ENCODE results near the gene ABCC4.

The ABCC4 gene

DNA sequence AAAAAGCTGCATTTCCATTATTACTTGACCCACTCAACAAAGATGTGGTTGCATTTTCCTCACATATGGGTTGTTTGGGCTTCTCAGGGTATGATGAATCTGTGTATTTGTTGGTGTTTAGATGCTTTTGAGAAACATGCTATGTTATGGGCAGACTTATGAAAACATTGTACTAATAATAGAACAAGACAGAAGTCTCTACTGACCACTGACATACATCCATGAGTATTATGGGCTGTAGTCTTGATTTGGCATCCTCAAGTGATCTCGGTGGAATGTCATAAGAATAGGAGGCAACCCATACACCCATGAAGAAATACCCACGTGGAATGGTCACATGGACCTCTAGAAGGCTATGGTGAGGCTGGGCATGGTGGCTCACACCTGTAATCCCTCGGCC is 36.3 kb upstream of the ABCC4 start:
- DNase-seq: no peak
- Histone ChIP-seq H3K36me3 (no peaks in the 10 kb centered on the region), H3K27me3 (no peaks in the 10 kb centered on the region), H3K4me3 (ENCODE audit: low read depth, low read length) (no peak overlapping the region), H3K4me1 (no peaks in the 10 kb centered on the region), H3K9me3 (no peaks in the 10 kb centered on the region)
- no peak for TF ChIP-seq CTCF (IDR thresholded peaks at IDR 0.05; ENCODE audit: low read depth, low read length)

DNA sequence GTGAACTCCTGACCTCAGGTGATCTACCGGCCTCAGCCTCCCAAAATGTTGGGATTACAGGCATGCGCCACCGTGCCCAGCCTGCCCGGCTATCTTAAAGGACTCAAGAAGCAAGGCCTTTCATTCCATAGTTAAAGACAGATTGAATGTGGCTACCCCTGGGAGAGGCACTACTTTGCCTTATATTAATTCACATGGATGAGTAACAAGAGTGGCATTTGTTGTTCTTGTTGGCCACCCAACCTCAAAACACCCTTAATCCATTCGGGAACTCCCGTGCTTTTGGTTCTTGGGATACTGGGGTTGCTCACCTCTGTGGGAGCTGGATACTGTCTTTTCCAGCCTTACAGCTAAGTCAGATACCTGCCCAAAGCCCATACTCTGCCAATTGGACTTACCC is 34.4 kb upstream of the ABCC4 start:
- H3K4me1 ChIP-seq: no peaks in the 10 kb centered on the region
- H3K36me3 ChIP-seq: no peaks in the 10 kb centered on the region
- no peak overlapping the region for H3K4me3 ChIP-seq (ENCODE audit: low read depth, low read length)
- H3K9me3 ChIP-seq: no peaks in the 10 kb centered on the region
- no peak for TF ChIP-seq CTCF (IDR thresholded peaks at IDR 0.05; ENCODE audit: low read depth, low read length)
- DNase-seq: no peak
- H3K27me3 ChIP-seq: no peaks in the 10 kb centered on the region

- no peak for TF ChIP-seq CTCF (IDR thresholded peaks at IDR 0.05; ENCODE audit: low read depth, low read length)
- no peak for DNase-seq
- Histone ChIP-seq H3K9me3 (no peaks in the 10 kb centered on the region), H3K36me3 (no peaks in the 10 kb centered on the region), H3K27me3 (no peaks in the 10 kb centered on the region), H3K4me3 (ENCODE audit: low read depth, low read length) (no peak overlapping the region), H3K4me1 (peaks cover 6% of the 10 kb centered on the region; the same call in 1 of the 2 replicates)
Measured at GRCh38 chr13:95328386-95328785, 27.1 kb upstream of the ABCC4 start.

DNA sequence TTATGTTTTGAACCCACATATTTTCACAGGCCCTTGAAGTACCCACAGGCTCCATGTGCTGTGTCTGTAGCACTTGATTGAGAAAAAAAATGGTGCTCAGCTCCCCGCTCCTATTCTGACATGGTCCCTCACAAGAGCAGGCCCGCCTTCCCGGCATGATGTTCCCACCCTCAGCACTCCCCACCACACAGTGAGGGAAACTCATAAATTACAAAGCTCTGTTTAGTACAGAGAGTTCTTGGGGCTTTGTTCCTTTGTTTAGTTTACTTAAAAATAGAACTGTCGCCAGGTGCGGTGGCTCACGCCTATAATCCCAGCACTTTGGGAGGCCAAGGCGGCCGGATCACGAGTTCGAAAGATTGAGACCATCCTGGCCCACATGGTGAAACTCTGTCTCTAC is 25.9 kb upstream of the ABCC4 start:
- Histone ChIP-seq H3K4me3 (ENCODE audit: low read depth, low read length) (no peak overlapping the region), H3K27me3 (no peaks in the 10 kb centered on the region), H3K9me3 (no peaks in the 10 kb centered on the region), H3K4me1 (peaks cover 6% of the 10 kb centered on the region; the same call in 1 of the 2 replicates), H3K36me3 (no peaks in the 10 kb centered on the region)
- DNase-seq: no peak
- TF ChIP-seq CTCF (IDR thresholded peaks at IDR 0.05; ENCODE audit: low read depth, low read length): no peak

- Histone ChIP-seq H3K27me3 (no peaks in the 10 kb centered on the region), H3K4me1 (peaks cover 6% of the 10 kb centered on the region; the same call in 1 of the 2 replicates), H3K4me3 (ENCODE audit: low read depth, low read length) (no peak overlapping the region), H3K36me3 (no peaks in the 10 kb centered on the region), H3K9me3 (no peaks in the 10 kb centered on the region)
- DNase-seq: no peak
- TF ChIP-seq CTCF (IDR thresholded peaks at IDR 0.05; ENCODE audit: low read depth, low read length): no peak
Measured at GRCh38 chr13:95326695-95327094, 25.4 kb upstream of the ABCC4 start.

DNA sequence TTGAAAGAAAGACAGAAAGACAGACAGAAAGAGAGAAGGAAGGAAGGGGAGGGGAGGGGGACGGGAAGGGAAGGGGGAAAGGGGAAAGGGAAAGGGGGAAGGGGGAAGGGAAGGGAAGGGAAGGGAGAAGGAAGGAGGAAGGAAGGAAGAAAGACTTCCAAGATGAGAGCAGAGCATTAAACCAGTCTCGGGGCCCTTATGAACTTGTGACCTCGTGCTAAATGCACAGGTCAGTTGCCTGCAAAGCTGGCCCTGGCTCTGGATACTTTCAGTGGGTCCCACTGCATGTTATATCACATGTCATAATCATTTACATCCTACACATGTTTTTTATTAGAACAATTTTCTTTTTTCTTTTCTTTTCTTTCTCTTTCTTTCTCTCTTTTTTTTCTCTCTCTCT is 24.2 kb upstream of the ABCC4 start:
- Histone ChIP-seq H3K4me3 (ENCODE audit: low read depth, low read length) (no peak overlapping the region), H3K4me1 (peaks cover 6% of the 10 kb centered on the region; the same call in 1 of the 2 replicates), H3K27me3 (no peaks in the 10 kb centered on the region), H3K36me3 (no peaks in the 10 kb centered on the region), H3K9me3 (no peaks in the 10 kb centered on the region)
- no peak for DNase-seq
- no peak for TF ChIP-seq CTCF (IDR thresholded peaks at IDR 0.05; ENCODE audit: low read depth, low read length)

Data from BE2C (cell line).